ACHN (cell line): Measurements from ENCODE around the gene ROCK2.

Experiments
- DNase-seq: peaks from one replicate; pipeline ENCODE4 v3.0.0-alpha.2; 2015
- in situ Hi-C: cut with HindIII; loops from 2 replicates; pipeline ENCODE4 v1.10.0; 2017; ENCODE audit warnings: low sequenced_read_pairs, low pct_ligation_motif_present, low pct_unique_long_range_greater_than_20kb

The ROCK2 gene

DNA sequence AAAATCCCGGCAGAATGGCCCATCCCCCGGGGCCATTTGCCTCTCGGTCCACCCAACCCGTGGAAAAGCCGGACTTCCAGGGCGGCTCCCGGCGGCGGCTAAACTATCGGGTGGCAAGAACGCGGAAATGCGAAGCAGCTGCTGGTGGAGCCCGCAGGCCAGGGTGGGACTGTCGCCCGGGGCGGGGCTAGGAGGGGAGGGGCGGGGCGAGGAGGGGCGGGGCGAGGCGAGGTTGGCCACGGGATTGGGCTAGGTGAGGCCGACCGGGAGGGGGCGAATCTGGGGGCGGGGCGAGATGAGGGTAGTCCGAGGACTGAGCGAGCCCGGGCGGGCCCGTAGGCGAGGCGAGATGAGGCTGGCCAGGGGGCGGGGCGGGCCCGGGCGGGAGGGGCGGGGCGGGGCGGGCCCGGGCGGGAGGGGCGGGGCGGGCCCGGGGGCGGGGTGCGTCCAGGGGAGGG lies 189.5 kb downstream of the ROCK2 start:
- in situ Hi-C loops: no loop called here
- DNase-seq: peak; percentile 95

DNA sequence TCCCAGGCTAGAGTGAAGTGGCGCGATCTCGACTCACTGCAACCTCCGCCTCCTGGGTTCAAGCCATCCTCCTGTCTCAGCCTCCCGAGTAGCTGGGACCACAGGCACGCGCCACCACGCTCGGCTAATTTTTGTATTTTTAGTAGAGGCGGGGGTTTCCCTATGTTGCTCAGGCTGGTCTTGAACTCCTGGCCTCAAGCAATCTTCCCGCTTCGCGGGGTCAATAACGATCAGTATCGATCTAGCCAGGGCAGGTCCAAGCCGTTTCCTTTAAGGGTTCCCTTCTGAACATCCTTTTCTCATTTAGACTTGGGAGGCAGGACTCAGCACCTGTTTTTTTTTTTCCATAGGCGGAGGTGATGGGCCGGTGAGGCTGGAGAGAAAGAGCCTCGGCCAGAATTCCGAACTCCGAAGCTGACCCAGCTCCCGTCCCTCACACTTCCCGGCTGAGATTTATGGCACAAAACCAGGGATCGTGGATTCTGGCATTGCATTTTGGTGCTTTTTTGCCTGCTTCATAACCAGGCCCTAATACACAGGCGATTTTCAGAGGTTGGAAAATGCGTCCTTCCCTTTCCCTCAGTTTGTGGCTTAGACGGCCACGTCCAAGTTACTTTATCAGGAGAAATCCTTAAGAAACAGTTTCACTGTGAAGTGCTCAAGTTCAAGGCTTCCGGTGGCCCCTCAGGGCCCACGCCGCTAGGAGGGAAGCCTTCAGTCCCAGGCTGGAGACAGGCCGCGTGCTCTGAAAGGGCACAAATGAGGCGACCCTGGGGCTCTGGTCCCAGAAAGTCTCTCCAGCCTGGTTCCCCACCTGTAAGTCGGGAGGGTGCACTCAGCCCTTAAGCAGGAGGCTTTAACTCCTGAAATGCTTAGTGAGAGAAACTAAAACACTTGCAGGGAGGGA lies 190.2 kb downstream of the ROCK2 start:
- in situ Hi-C loops: no loop called here
- no peak for DNase-seq

DNA sequence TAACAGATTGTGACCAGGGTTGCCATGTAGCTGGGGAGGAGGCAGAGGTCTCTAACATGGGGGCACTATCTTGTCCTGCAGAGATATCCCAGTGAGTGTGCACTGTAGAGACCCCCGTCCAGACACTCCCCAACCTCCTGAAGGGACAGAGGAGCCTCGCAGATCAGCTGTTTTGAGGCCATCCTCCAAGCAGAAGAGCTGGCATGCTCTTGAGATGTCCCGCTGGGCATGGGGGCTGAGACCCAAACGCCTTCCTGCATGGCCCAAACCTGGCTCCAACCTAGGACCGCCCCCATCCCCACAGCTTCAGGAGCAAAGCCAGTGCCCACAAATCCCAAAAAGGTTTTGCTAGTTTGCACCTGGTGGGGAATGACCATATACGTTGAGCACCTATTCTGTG lies 191.8 kb downstream of the ROCK2 start:
- DNase-seq: no peak
- in situ Hi-C loops: no loop called here

DNA sequence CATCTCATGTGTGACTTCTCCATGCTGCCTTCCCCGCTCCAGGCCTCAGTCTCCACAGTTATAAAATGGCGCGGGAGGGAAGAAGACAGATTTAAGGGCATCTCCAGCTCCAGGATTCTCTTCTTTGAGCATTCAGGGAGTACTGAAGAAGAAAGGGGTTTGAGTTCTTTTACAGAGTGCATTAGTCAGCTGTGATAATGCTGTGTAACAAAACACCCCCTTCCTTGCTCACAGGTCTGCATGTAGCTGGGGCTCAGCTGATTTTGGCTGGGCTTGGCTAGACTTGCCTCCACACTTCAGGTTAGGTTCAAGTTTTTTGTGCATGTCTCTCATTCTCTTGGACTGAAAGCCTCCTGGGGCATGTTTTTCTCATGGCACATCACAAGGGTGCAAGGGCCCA lies 197.2 kb downstream of the ROCK2 start:
- in situ Hi-C loops: no loop called here
- DNase-seq: no peak

DNA sequence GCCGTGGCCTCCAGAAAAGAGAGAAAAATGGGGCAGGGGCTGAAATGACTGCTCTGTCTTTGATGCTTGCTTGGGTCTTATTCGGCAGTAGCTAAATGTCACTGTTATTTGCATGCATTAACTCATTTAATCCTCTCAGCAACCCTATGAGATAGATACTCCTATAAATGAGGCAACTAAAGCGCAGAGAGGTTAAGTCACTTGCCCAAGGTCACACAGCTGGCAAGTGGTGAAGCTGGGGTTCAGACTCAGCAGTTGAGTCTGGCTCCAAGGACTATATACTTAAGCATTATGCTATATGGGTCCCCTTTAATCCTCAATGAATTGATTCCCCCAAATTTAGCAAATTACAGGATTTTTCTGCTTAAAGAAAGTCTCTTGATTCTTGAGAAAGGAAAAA lies 198.4 kb downstream of the ROCK2 start:
- in situ Hi-C loops: no loop called here

DNA sequence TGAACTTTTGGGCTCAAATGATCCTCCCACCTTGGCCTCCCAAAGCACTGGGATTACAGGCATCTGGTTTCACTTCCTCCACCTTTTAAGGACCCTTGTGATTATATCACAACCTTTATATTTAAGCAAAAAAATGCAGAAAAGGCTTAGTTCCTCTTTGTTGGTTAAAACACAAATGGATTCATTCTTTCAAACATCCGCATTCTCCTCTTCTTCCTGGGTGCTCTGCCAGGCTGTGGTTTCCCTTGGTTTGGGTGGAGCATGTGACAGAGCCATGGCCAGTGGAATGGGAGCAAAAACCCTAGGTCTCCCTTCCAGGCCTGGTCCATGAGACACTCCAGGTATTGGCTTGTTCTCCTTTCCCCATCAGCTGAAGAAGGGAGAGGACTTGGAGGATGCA lies 199.1 kb downstream of the ROCK2 start:
- in situ Hi-C loops: no loop called here
- DNase-seq: no peak

More for the DNA sequence above, 198.4 kb downstream of the ROCK2 start:
- DNase-seq: no peak

DNA sequence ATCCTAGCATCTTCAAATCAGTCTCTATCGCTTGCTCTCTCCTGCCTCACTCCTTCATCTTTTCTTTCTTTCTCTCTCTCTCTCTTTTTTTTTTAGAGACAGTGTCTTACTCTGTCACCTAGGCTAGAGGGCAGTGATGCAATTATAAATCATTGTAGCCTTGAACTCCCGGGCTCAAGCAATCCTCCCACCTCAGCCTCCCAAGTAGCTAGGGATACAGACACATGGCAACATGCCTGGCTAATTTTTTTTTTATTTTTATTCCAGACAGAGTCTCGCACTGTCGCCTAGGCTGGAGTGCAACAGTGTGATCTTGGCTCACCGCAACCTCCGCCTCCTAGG lies 199.7 kb downstream of the ROCK2 start:
- DNase-seq: no peak
- in situ Hi-C loops: no loop called here

DNA sequence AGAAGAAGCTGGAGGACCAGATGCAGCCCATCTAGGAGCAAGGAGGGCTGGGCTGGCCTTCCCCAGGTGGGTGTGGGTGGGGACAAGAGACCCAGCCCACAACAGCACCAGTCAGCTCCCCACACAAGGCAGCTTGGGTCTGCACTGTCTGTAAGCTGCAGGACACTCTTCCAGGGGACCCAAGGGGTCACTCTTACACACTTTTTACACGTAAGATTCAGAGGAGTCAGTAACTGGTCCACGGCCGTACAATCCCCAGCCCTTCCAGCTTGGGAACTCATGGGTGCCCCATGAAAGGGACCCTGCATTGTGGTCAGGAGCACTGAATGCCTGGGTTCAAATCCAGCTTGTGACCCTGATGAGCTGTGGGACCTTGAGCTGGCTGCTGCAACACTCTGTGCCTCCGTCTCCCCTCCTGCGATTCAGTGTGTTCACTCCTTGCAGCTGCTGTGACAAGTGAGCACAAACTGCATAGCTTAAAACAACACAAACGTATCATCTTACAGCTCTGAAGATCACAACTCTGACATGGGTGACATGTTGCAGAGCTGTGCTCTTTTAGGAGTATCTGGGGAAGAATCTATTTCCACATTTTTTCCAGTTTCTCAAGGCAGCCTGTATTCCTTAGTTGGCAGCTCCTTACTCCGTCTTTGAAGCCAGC lies 200.2 kb downstream of the ROCK2 start:
- in situ Hi-C loops: no loop called here
- no peak for DNase-seq

DNA sequence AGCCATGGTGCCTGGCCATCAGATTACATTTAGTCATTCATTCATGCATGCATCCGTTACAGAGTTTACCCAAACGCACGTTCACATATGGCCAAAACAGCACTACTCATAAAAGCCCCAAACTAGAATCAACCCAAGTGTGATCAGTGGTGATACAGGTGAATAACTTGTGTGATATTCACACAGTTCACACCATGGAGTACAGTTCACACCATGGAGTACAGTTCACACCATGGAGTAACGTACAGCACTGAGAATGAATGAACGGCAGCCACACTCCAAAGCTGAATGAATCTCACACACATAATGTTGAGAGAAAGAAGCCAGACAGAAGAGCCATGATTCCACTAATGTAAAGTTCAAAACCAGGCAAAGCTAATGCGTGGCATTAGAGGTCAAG lies 201.4 kb downstream of the ROCK2 start:
- in situ Hi-C loops: no loop called here

DNA sequence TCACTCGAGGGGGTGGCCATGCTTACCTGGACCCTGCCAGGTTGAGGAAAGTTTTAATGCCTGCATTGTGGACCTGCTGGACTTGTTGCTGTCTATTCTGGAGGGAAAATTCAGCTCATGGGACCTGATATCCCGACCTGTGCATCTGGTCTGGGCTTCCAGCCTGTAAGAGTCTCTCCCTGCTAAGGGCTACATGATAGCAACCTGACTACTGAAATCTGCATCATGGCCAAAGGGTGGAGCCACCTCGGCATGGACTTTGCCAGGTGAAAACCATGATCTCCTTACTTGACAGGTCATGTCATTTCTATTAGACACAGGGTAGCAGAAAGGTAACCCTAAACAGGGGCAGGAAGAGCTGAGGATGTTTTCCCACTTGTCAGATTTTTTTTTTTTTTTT lies 202.1 kb downstream of the ROCK2 start:
- no peak for DNase-seq
- in situ Hi-C loops: no loop called here

More for the DNA sequence above, 201.4 kb downstream of the ROCK2 start:
- DNase-seq: no peak

DNA sequence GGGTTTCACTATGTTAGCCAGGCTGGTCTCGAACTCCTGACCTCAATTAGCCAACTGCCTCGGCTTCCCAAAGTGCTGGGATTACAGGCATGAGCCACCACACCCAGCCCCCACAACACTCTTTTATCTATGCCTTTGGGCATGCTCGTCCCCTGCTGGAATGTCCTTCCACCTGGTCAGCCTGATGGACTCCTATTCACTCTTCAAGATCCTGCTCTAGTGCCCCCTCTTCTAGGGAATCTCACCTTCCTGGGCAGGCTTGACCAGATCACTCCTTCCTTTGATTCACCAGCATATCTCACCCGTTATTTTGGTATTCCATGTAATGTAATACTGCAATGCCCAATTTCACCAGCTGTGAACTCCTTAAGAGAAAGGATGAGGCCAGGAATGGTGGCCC lies 203.1 kb downstream of the ROCK2 start:
- no peak for DNase-seq
- in situ Hi-C loops: no loop called here

DNA sequence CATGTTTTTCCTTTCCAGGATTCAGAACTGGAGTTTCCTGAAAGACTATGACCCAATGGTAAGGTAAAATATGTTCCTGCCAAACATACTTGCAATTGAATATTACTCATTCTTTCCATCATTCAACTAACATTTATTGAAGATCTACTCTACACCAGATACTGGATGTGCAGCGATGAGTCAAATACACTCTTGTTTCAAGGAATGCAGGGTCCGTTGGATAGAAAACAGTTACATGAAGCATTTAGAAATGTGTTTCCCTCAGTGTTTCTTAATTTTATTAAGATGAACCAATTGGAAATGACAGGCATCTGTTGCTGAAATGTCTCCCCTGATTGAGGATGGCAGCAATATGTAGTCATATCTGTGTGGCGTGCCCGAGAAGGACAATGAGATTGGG lies 203.9 kb downstream of the ROCK2 start:
- in situ Hi-C loops: no loop called here
- DNase-seq: no peak

DNA sequence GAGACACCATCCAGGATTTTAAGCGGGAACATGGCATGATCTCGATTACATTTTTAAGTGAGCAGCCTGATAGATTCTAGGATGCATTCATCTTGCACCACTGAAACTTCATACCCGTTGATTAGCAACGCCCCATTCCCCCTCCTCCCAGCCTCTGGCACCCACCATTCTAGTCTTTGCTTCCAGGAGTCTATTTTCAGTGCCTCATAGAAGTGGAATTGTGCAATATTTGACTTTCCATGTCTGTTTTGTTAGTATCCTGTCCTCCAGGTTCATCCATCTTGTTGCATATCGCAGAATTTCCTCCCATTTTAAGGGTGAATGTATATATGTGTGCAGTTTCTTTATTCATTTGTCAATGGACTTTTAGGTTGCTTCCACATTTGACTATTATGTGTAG lies 210.1 kb downstream of the ROCK2 start:
- DNase-seq: no peak
- in situ Hi-C loops: no loop called here

DNA sequence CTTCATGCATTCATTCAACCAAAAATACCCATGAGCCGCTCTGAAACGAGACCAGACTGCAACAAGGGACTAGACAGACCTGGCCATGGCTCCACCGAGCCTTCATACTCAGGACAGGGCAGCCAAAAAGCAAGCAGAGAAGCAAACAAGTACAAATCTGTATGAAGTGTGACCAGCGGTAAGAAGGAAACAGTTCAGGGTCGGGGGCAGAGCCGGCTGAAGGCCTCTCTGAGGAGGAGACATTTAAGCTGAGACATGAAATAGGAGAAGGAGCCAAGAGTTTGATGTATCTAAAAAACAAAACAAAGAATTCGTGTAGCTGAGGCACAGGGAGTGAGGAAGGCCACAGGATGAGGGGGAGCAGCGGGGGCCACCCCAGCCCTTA lies 210.5 kb downstream of the ROCK2 start:
- in situ Hi-C loops: no loop called here
- no peak for DNase-seq

DNA sequence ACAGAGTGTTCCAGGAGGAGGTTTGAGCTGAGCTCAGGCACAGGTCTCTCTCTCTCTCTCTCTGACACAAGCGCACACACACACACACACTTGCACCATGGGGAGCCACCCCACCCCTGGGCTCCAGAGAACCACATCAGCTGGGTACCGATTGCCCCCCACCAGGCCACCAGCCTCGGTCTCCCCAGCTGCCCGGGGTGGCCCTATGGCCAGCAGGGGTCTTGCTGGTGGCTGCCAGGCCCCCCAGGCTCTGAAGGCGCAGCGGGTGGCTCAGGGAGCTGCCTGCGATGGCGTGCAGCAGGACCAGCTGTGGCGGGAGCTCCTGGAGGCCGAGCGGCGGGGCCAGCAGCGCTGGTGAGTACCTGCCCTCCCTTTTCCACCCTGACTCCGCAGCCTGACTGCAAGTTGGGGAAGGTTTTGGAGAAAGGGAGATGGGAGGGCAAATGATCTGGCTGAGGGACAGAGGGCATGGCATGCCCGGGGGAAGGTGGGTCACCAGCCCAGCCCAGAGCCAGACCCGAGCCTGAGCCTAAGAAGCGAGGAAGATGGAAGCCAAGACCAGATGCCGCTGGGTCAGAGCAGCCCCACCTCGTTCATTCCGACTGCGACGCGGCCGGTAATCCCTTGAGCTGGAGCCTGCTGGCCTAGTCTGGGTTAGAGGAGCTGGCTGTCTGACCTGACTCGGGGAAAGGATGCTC lies 211.0 kb downstream of the ROCK2 start:
- in situ Hi-C loops: no loop called here
- DNase-seq: no peak

DNA sequence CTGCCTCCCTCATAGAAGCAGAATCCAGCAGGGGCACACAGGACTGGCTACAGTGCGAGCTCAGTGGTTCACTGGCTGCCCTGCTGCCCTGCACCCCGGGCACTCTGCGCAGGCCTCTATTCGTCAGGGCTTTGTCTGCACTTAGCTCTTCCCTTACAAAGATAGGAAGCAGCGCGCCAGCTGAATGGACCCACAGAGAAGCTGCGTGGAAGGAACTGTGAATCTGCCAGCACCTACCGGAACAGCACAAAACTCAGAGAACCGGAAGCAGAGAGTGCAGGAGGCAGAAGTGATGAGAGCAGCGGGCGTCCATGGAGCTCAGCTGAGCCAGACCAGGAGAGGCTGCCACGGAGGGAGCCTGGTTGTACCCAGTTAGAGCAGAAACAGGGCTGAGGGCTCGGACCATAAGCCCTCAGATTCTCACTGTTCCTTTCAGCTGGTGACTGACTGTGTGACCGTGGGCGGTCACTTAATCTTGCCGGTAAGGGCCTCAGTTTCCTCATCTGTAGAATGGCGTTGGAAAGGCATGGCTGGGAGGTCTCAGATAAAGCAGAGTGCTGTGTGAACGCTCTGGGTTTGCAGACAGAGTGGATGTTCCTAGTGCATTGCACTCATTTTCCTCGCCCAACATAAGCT lies 212.3 kb downstream of the ROCK2 start:
- in situ Hi-C loops: no loop called here
- DNase-seq: no peak

DNA sequence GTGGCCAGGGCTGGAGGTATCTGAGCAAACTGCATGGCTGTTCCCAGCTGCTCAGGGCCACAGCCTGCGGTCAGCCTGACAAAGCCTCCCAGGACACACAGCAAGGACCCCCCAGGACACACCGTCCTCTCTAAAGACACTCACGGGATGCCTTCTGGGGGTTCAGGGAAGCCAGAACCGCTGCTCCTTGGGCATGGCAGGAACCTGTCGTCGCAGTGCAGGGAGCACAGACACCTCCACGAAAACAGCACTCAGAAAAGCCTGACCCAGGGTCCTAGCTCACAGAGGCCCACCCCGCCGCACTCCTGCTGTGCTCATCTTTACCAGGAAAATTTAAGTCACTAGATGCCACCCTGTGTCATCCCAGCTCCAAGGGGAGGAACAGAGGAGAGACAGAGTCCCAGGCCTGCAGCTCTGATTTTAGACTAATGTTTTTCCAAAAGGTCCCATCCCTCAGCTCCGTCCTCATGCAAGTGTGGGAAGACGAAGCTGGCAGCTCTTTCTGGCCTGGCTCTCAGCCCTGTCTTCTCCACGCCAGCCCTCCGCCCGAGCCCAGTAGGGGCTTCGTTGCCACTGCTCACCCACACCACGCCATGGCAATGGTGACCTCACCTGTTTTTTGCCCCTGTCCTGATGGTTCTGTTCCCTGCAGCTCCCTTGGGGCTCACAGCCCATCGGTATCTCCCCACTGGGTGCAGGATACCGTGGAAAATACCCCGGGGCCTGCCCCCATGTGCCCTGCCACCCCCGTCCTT lies 213.1 kb downstream of the ROCK2 start:
- in situ Hi-C loops: no loop called here

More for the DNA sequence above, 213.1 kb downstream of the ROCK2 start:
- DNase-seq: no peak
